HAP-1 (cell line): ENCODE results near the gene ERICH2.

ENCODE experiments used
- DNase-seq, 2 experiments: peaks; one replicate each; pipeline ENCODE4 v3.0.0-alpha.2; 2016 to 2020; ENCODE audit warnings: low spot score in 2 of 2
- H3K27me3 ChIP-seq: fragments of 250-450 bp; sonication (Bioruptor Pico); 2 replicates; pipeline ENCODE4 v1.5.1; 2020; ENCODE audit warnings: low read depth, mild to moderate bottlenecking, moderate library complexity
- H3K36me3 ChIP-seq: fragments of 250-450 bp; sonication (Bioruptor Pico); replicated peaks from 2 replicates; pipeline ENCODE4 v1.5.1; 2020; ENCODE audit warnings: mild to moderate bottlenecking
- H3K4me1 ChIP-seq: fragments of 250-450 bp; sonication (Bioruptor Pico); 2 replicates; pipeline ENCODE4 v1.5.1; 2020; ENCODE audit warnings: mild to moderate bottlenecking
- H3K4me3 ChIP-seq: fragments of 250-450 bp; sonication (Bioruptor Pico); 2 replicates; pipeline ENCODE4 v1.5.1; 2020; ENCODE audit warnings: mild to moderate bottlenecking, moderate library complexity
- H3K9me3 ChIP-seq: fragments of 250-450 bp; sonication (Bioruptor Pico); 2 replicates; pipeline ENCODE4 v1.5.1; 2020; ENCODE audit warnings: mild to moderate bottlenecking, moderate library complexity
- in situ Hi-C: fragments of 300-500 bp; cut with MboI; formaldehyde crosslinking; loops from 3 replicates; pipeline ENCODE4 v1.14.3; 2020; ENCODE audit warnings: low sequenced_read_pairs, inconsistent platforms, mixed read lengths

ERICH2 gene

DNA sequence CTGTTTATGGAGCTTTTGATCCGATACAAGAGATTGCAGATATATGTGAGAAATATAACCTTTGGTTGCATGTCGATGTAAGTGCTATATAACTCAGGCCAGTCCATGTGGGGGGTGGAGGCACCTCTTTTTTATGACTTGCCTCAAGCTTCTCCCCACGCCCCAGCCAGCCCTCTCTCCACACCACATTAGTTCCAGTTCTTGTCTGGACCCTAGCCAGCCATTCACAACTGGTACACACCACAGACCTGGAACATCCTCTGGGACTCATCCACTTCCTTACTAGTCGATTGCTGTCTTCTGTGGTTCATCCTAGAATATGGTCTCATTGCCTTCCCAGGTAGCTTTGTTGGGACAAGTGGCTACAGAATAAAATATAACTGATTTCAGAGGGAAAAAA is 77.5 kb downstream of the ERICH2 start:
- Histone ChIP-seq H3K36me3 (no peaks in the 10 kb centered on the region), H3K27me3 (no peaks in the 10 kb centered on the region), H3K4me1 (no peaks in the 10 kb centered on the region), H3K9me3 (no peaks in the 10 kb centered on the region), H3K4me3 (no peak overlapping the region)
- no peak for DNase-seq
- in situ Hi-C loops: no loop called here
